Neuron (in vitro differentiated cells): ENCODE data around the gene ZNHIT6.

Experiments used
- H2AFZ ChIP-seq: one replicate; pipeline ENCODE4 v1.6.1; 2013; ENCODE audit warnings: low read depth, mild to moderate bottlenecking, inconsistent platforms, low read length, moderate library complexity
- H3K27me3 ChIP-seq: one replicate; pipeline ENCODE4 v1.6.1; 2013; ENCODE audit warnings: low read length; ENCODE audit not compliant: insufficient read depth
- H3K36me3 ChIP-seq: one replicate; pipeline ENCODE4 v1.6.1; 2013; ENCODE audit warnings: low read length; ENCODE audit not compliant: insufficient read depth
- H3K4me1 ChIP-seq: one replicate; pipeline ENCODE4 v1.6.1; 2013; ENCODE audit warnings: low read length; ENCODE audit not compliant: insufficient read depth
- H3K4me3 ChIP-seq: 2 replicates; pipeline ENCODE4 v1.5.1; 2013; ENCODE audit warnings: mild to moderate bottlenecking, low read length, moderate library complexity
- H3K9me3 ChIP-seq: one replicate; pipeline ENCODE4 v1.6.1; 2013; ENCODE audit warnings: low read length

Gene ZNHIT6

GRCh38 chr1:85626818-85627217 lies 81.4 kb downstream of the ZNHIT6 start:
- Histone ChIP-seq H3K4me1 (peaks cover 6% of the 10 kb centered on the region), H3K27me3 (no peaks in the 10 kb centered on the region), H3K36me3 (no peaks in the 10 kb centered on the region), H3K4me3 (no peak overlapping the region), H3K9me3 (peaks cover 5% of the 10 kb centered on the region), H2AFZ (no peak overlapping the region)

GRCh38 chr1:85624361-85624760 lies 83.9 kb downstream of the ZNHIT6 start:
- Histone ChIP-seq H3K27me3 (no peaks in the 10 kb centered on the region), H3K4me3 (no peak overlapping the region), H3K36me3 (no peaks in the 10 kb centered on the region), H3K9me3 (peaks cover 14% of the 10 kb centered on the region), H2AFZ (no peak overlapping the region), H3K4me1 (peaks cover 6% of the 10 kb centered on the region)

- Histone ChIP-seq H3K27me3 (no peaks in the 10 kb centered on the region), H3K4me3 (no peak overlapping the region), H3K36me3 (no peaks in the 10 kb centered on the region), H3K9me3 (peaks cover 15% of the 10 kb centered on the region), H2AFZ (no peak overlapping the region), H3K4me1 (no peaks in the 10 kb centered on the region)
Observed at GRCh38 chr1:85623061-85623471, 85.2 kb downstream of the ZNHIT6 start.

- peaks cover 15% of the 10 kb centered on the region for H3K9me3 ChIP-seq
Observed at GRCh38 chr1:85621430-85621829, 86.8 kb downstream of the ZNHIT6 start.

GRCh38 chr1:85617633-85618100 lies 90.6 kb downstream of the ZNHIT6 start:
- H2AFZ ChIP-seq = no peak overlapping the region

More at GRCh38 chr1:85621430-85621829, 86.8 kb downstream of the ZNHIT6 start:
- Histone ChIP-seq H3K4me3 (no peak overlapping the region), H2AFZ (no peak overlapping the region), H3K4me1 (no peaks in the 10 kb centered on the region), H3K27me3 (no peaks in the 10 kb centered on the region), H3K36me3 (no peaks in the 10 kb centered on the region)

GRCh38 chr1:85616736-85617135 lies 91.5 kb downstream of the ZNHIT6 start:
- Histone ChIP-seq H3K4me1 (peaks cover 12% of the 10 kb centered on the region), H2AFZ (no peak overlapping the region), H3K27me3 (no peaks in the 10 kb centered on the region), H3K36me3 (no peaks in the 10 kb centered on the region), H3K4me3 (no peak overlapping the region), H3K9me3 (peaks cover 10% of the 10 kb centered on the region)

More at GRCh38 chr1:85617633-85618100, 90.6 kb downstream of the ZNHIT6 start:
- Histone ChIP-seq H3K9me3 (peaks cover 13% of the 10 kb centered on the region), H3K36me3 (no peaks in the 10 kb centered on the region), H3K4me3 (no peak overlapping the region), H3K4me1 (peaks cover 8% of the 10 kb centered on the region), H3K27me3 (no peaks in the 10 kb centered on the region)

- Histone ChIP-seq H3K27me3 (no peaks in the 10 kb centered on the region), H3K36me3 (no peaks in the 10 kb centered on the region), H3K4me1 (peaks cover 12% of the 10 kb centered on the region), H3K9me3 (peaks cover 8% of the 10 kb centered on the region), H3K4me3 (no peak overlapping the region), H2AFZ (no peak overlapping the region)
Observed at GRCh38 chr1:85616364-85616705, 91.9 kb downstream of the ZNHIT6 start.

- Histone ChIP-seq H3K27me3 (no peaks in the 10 kb centered on the region), H3K36me3 (no peaks in the 10 kb centered on the region), H3K4me3 (no peak overlapping the region), H3K4me1 (peaks cover 12% of the 10 kb centered on the region), H2AFZ (no peak overlapping the region), H3K9me3 (peaks cover 4% of the 10 kb centered on the region)
Observed at GRCh38 chr1:85615586-85616363, 92.5 kb downstream of the ZNHIT6 start.

GRCh38 chr1:85612704-85613361 lies 95.4 kb downstream of the ZNHIT6 start:
- Histone ChIP-seq H3K9me3 (no peaks in the 10 kb centered on the region), H3K4me3 (no peak overlapping the region), H3K27me3 (no peaks in the 10 kb centered on the region), H2AFZ (no peak overlapping the region), H3K4me1 (peaks cover 20% of the 10 kb centered on the region), H3K36me3 (no peaks in the 10 kb centered on the region)

- H3K27me3 ChIP-seq = no peaks in the 10 kb centered on the region
Observed at GRCh38 chr1:85611856-85612255, 96.4 kb downstream of the ZNHIT6 start.

GRCh38 chr1:85611425-85611824 lies 96.8 kb downstream of the ZNHIT6 start:
- Histone ChIP-seq H3K4me3 (no peak overlapping the region), H3K27me3 (no peaks in the 10 kb centered on the region), H3K4me1 (peaks cover 33% of the 10 kb centered on the region), H3K36me3 (no peaks in the 10 kb centered on the region), H2AFZ (no peak overlapping the region), H3K9me3 (no peaks in the 10 kb centered on the region)

More at GRCh38 chr1:85611856-85612255, 96.4 kb downstream of the ZNHIT6 start:
- H3K9me3 ChIP-seq = no peaks in the 10 kb centered on the region
- H3K36me3 ChIP-seq = no peaks in the 10 kb centered on the region
- H3K4me1 ChIP-seq = peaks cover 29% of the 10 kb centered on the region
- no peak overlapping the region for H3K4me3 ChIP-seq
- no peak overlapping the region for H2AFZ ChIP-seq

- Histone ChIP-seq H3K4me3 (no peak overlapping the region), H3K4me1 (peaks cover 36% of the 10 kb centered on the region), H3K9me3 (no peaks in the 10 kb centered on the region), H3K36me3 (no peaks in the 10 kb centered on the region), H3K27me3 (no peaks in the 10 kb centered on the region), H2AFZ (no peak overlapping the region)
Observed at GRCh38 chr1:85609976-85610375, 98.3 kb downstream of the ZNHIT6 start.

GRCh38 chr1:85608851-85609250 lies 99.4 kb downstream of the ZNHIT6 start:
- no peaks in the 10 kb centered on the region for H3K36me3 ChIP-seq
- H3K4me3 ChIP-seq = no peak overlapping the region
- H3K9me3 ChIP-seq = no peaks in the 10 kb centered on the region
- H3K27me3 ChIP-seq = no peaks in the 10 kb centered on the region
- H2AFZ ChIP-seq = no peak overlapping the region
- peaks cover 36% of the 10 kb centered on the region for H3K4me1 ChIP-seq
